AG04450 (cell line): ENCODE measurements around the gene SRP14. TPM values are rescaled to one million over a fixed set of nuclear protein-coding genes. Genes with fewer than 3 reads are reported as not detected.

Source experiments
- CTCF ChIA-PET: fragments of 300-600, 350-600 bp; formaldehyde crosslinking; extraction: SDS; loops from one replicate; lab custom pipeline; 2022; ENCODE audit warnings: antibody characterized with exemption, inconsistent platforms; lab: Charles Lee
- POLR2A ChIA-PET: fragments of 350-600 bp; formaldehyde crosslinking; extraction: SDS; loops from one replicate; lab custom pipeline; 2021; ENCODE audit warnings: antibody characterized with exemption, inconsistent platforms; lab: Yijun Ruan, JAX
- DNase-seq: peaks from one replicate; pipeline ENCODE4 v3.0.0-alpha.2; 2011; ENCODE audit warnings: low read depth, low spot score
- H3K27ac ChIP-seq: one replicate; pipeline ENCODE4 v1.5.1; 2012; ENCODE audit warnings: low read depth, low read length, control low read depth
- H3K27me3 ChIP-seq: one replicate; pipeline ENCODE4 v1.6.0; 2012; ENCODE audit warnings: low read length; ENCODE audit not compliant: control insufficient read depth, insufficient read depth
- H3K4me3 ChIP-seq: 2 replicates; pipeline ENCODE4 v1.5.1; 2011; ENCODE audit warnings: mild to moderate bottlenecking, low read depth, low read length, control low read depth
- H3K9me3 ChIP-seq: 2 replicates; pipeline ENCODE4 v1.5.1; 2012; ENCODE audit warnings: low read length; ENCODE audit not compliant: control insufficient read depth, insufficient read depth
- CTCF ChIP-seq: IDR thresholded peaks from 2 replicates; pipeline ENCODE4 v1.5.1; 2011; ENCODE audit warnings: low read depth, low read length, control low read depth, inconsistent platforms
- polyA plus RNA-seq: library from polyadenylated mRNA; depleted of rRNA; stranded (reverse); fragments of >200 nt; gene quantifications from 2 replicates; pipeline ENCODE4 v1.2.3, GENCODE V29; 2011

Gene SRP14
- polyA plus RNA-seq, 1 experiment = 559 TPM

GRCh38 chr15:40061212-40061901 is 22.4 kb upstream of the SRP14 start:
- POLR2A ChIA-PET = no interaction called here

GRCh38 chr15:40060236-40060961 is 21.4 kb upstream of the SRP14 start:
- no peak overlapping the region for H3K27ac ChIP-seq
- TF ChIP-seq CTCF = no peak
- DNase-seq = no peak
- no peak overlapping the region for H3K4me3 ChIP-seq
- no peaks in the 10 kb centered on the region for H3K27me3 ChIP-seq
- ChIA-PET POLR2A (no interaction called here), CTCF (interaction anchor here (1.9 to 2.5 kb wide), 2 partner anchors 15 to 45 kb away, joined by 6 to 13 read pairs; no protein-coding TSS in a partner anchor)
- no peaks in the 10 kb centered on the region for H3K9me3 ChIP-seq

More at GRCh38 chr15:40061212-40061901, 22.4 kb upstream of the SRP14 start:
- TF ChIP-seq CTCF = no peak
- Histone ChIP-seq H3K9me3 (no peaks in the 10 kb centered on the region), H3K4me3 (no peak overlapping the region), H3K27me3 (no peaks in the 10 kb centered on the region), H3K27ac (no peak overlapping the region)
- DNase-seq = no peak
- CTCF ChIA-PET = interaction anchor here (2.5 kb wide), 1 partner anchor 44 kb away, joined by 13 read pairs; no protein-coding TSS in a partner anchor

GRCh38 chr15:40059821-40060220 is 20.8 kb upstream of the SRP14 start:
- DNase-seq = no peak
- POLR2A ChIA-PET = interaction anchor here (0.7 to 1.0 kb wide), 2 partner anchors 44 to 50 kb away, joined by 3 to 5 read pairs; no protein-coding TSS in a partner anchor
- no peaks in the 10 kb centered on the region for H3K9me3 ChIP-seq
- H3K27ac ChIP-seq = no peak overlapping the region
- H3K4me3 ChIP-seq = no peak overlapping the region
- CTCF ChIA-PET = interaction anchor here (1.9 to 2.5 kb wide), 2 partner anchors 14 to 46 kb away, joined by 6 to 13 read pairs; no protein-coding TSS in a partner anchor
- H3K27me3 ChIP-seq = no peaks in the 10 kb centered on the region
- no peak for TF ChIP-seq CTCF

DNA sequence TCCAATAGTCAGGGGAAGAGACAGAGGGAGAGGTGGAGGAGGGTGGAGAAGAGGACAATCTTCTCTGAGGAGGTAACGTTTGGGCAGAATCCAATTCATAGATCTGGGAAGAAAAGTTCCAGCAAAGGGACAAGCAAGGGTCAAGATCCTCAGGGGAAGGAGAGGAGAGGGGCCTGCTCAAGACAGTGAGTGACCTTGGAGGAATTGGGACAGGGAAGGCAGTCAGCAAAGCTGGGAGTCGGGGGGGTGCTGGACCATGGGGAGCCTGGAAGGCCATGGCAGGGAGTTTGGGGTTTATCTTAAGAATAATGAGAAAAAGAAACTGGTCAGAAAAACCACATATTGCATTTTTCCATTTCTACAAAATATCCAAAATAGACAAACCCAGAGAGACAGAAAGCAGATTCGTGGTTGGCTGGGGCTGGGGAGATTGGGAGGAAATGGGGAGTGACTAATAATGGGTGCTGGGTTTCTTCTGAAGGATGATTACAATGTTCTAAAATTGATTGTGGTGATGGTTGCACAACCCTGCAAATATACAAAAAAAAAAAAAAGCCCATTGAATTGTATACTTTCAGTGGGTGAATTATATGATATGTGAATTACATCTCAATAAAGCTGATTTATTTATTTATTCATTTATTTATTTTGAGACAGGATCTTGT is 19.6 kb upstream of the SRP14 start:
- no peak overlapping the region for H3K27ac ChIP-seq
- no peak overlapping the region for H3K4me3 ChIP-seq
- POLR2A ChIA-PET = interaction anchor here (0.7 to 0.9 kb wide), 2 partner anchors 41 to 51 kb away, joined by 5 to 9 read pairs; no protein-coding TSS in a partner anchor
- no peaks in the 10 kb centered on the region for H3K27me3 ChIP-seq
- no peak for DNase-seq
- no peaks in the 10 kb centered on the region for H3K9me3 ChIP-seq
- no peak for TF ChIP-seq CTCF
- CTCF ChIA-PET = interaction anchor here (1.9 to 2.5 kb wide), 2 partner anchors 13 to 47 kb away, joined by 6 to 13 read pairs; no protein-coding TSS in a partner anchor
